Endothelial cell of umbilical vein (primary cell): ENCODE data around the gene PLAAT1.

ENCODE experiments used
- CTCF ChIP-seq, 2 donors: IDR thresholded peaks; 1 replicate in 1 of 2; 2 replicates in 1 of 2; pipeline ENCODE4 v1.5.1; 2011; ENCODE audit warnings: low read length in 2 of 2, mild to moderate bottlenecking in 2 of 2, moderate library complexity in 2 of 2, control low read depth in 1 of 2, inconsistent platforms in 1 of 2, low read depth in 1 of 2; ENCODE audit not compliant: insufficient read depth in 1 of 2; ENCODE audit errors: extremely low read depth in 1 of 2
- EZH2 ChIP-seq: IDR thresholded peaks from 2 replicates; pipeline ENCODE4 v1.6.1; 2012; ENCODE audit warnings: borderline replicate concordance, low read depth, mild to moderate bottlenecking, moderate library complexity, low read length, inconsistent platforms; ENCODE audit not compliant: severe bottlenecking
- FOS ChIP-seq: IDR thresholded peaks from 2 replicates; pipeline ENCODE4 v1.6.1; 2011; ENCODE audit warnings: mild to moderate bottlenecking, low read length, moderate library complexity, borderline replicate concordance; ENCODE audit not compliant: insufficient read depth
- GATA2 ChIP-seq: IDR thresholded peaks from 2 replicates; pipeline ENCODE4 v1.7.0; 2011; ENCODE audit warnings: low read depth, mild to moderate bottlenecking, moderate library complexity, mixed read lengths, low read length; ENCODE audit not compliant: insufficient read length, insufficient read depth
- JUN ChIP-seq: IDR thresholded peaks from 2 replicates; pipeline ENCODE4 v1.6.1; 2011; ENCODE audit warnings: borderline replicate concordance, low read depth; ENCODE audit not compliant: insufficient read length, insufficient read depth
- MAX ChIP-seq: IDR thresholded peaks from 2 replicates; pipeline ENCODE4 v1.6.1; 2011; ENCODE audit not compliant: insufficient read depth, insufficient read length
- POLR2A ChIP-seq: IDR thresholded peaks from 2 replicates; pipeline ENCODE4 v1.6.1; 2012; ENCODE audit warnings: low read depth, mild to moderate bottlenecking, control low read depth, low read length
- POLR2AphosphoS5 ChIP-seq: IDR thresholded peaks from 2 replicates; pipeline ENCODE4 v1.6.1; 2012; ENCODE audit warnings: low read depth, mild to moderate bottlenecking, control low read depth, low read length, moderate library complexity; ENCODE audit not compliant: insufficient read depth

- TF ChIP-seq CTCF (IDR thresholded peaks at IDR 0.05; ENCODE audit: extremely low read depth in 1 of 2, insufficient read depth in 1 of 2, low read depth in 1 of 2, low read length in 2 of 2) (no peak), JUN (no peak), MAX (no peak), POLR2A (no peak), POLR2AphosphoS5 (no peak), FOS (no peak), EZH2 (no peak), GATA2 (no peak)
These were observed 64.3 kb downstream of the PLAAT1 start for GRCh38 chr3:193305356-193305755.
